IMR-90 (cell line): ENCODE results near the gene TAF7L. TPM values are rescaled to one million over a fixed set of nuclear protein-coding genes. Genes with fewer than 3 reads are reported as not detected.
"Not testable (repeated sequence)": the region's sequence is repeated elsewhere in the genome, so short reads cannot be mapped to it uniquely, and the experiment has no call there.

Source experiments
- ATAC-seq: fragments of 200-7000 bp; cut with Tn5 transposase; 2 replicates; pipeline ENCODE4 v1.9.1; 2020; ENCODE audit warnings: low read depth, mild to moderate bottlenecking, moderate library complexity
- BruUV-seq: library from RNA; stranded (reverse); fragments of 400-500 nt; replicated peaks from 2 replicates; lab custom pipeline; 2021; lab: Mats Ljungman, UMichigan
- CTCF ChIA-PET: fragments of 300-600 bp; formaldehyde crosslinking; extraction: SDS; loops from one replicate; lab custom pipeline; 2021; ENCODE audit warnings: antibody characterized with exemption; lab: Yijun Ruan, JAX
- POLR2A ChIA-PET: fragments of 300-600 bp; sonication (Branson Sonifier 250); formaldehyde crosslinking; loops from one replicate; lab custom pipeline; 2022; ENCODE audit warnings: antibody characterized with exemption; ENCODE audit not compliant: unreplicated experiment; lab: Charles Lee
- DNase-seq: peaks from one replicate; pipeline ENCODE4 v3.0.0; 2013
- H2AFZ ChIP-seq: replicated peaks from 2 replicates; pipeline ENCODE3; 2013; ENCODE audit warnings: low read length, mild to moderate bottlenecking; ENCODE audit not compliant: poor library complexity
- H2AK5ac ChIP-seq: 2 replicates; pipeline ENCODE4 v1.6.1; 2013; ENCODE audit warnings: low read depth, low read length, inconsistent platforms
- H2AK9ac ChIP-seq: replicated peaks from 2 replicates; pipeline ENCODE3; 2013; ENCODE audit warnings: mild to moderate bottlenecking, low read depth, low read length, moderate library complexity; ENCODE audit not compliant: poor library complexity
- H2BK120ac ChIP-seq: 2 replicates; pipeline ENCODE4 v1.6.1; 2013; ENCODE audit warnings: low read depth, low read length, inconsistent platforms
- H2BK15ac ChIP-seq: 3 replicates; pipeline ENCODE4 v1.6.1; 2013; ENCODE audit warnings: low read depth, low read length, inconsistent platforms
- H2BK20ac ChIP-seq: 2 replicates; pipeline ENCODE4 v1.6.1; 2013; ENCODE audit warnings: low read depth, mild to moderate bottlenecking, inconsistent platforms, low read length, moderate library complexity
- H2BK5ac ChIP-seq: 2 replicates; pipeline ENCODE4 v1.6.1; 2013; ENCODE audit warnings: mild to moderate bottlenecking, low read depth, low read length, inconsistent platforms; ENCODE audit not compliant: poor library complexity, severe bottlenecking
- H3K14ac ChIP-seq: replicated peaks from 2 replicates; pipeline ENCODE4 v1.6.1; 2013; ENCODE audit warnings: low read depth, low read length, inconsistent platforms
- H3K18ac ChIP-seq: 2 replicates; pipeline ENCODE4 v1.6.1; 2013; ENCODE audit warnings: low read depth, low read length, control low read depth
- H3K23ac ChIP-seq: 2 replicates; pipeline ENCODE4 v1.6.1; 2013; ENCODE audit warnings: low read depth, low read length, inconsistent platforms
- H3K27ac ChIP-seq: 2 replicates; pipeline ENCODE4 v1.5.1; 2013; ENCODE audit warnings: mild to moderate bottlenecking, control low read depth, low read length; ENCODE audit not compliant: insufficient read depth
- H3K27me3 ChIP-seq: 2 replicates; pipeline ENCODE4 v1.6.1; 2013; ENCODE audit warnings: low read length; ENCODE audit not compliant: control insufficient read depth, insufficient read depth
- H3K36me3 ChIP-seq: 2 replicates; pipeline ENCODE4 v1.6.1; 2013; ENCODE audit warnings: low read length, mixed read lengths; ENCODE audit not compliant: control insufficient read depth, insufficient read depth
- H3K4ac ChIP-seq: 2 replicates; pipeline ENCODE4 v1.6.1; 2013; ENCODE audit warnings: low read depth, low read length, inconsistent platforms
- H3K4me1 ChIP-seq: 2 replicates; pipeline ENCODE4 v1.6.1; 2013; ENCODE audit warnings: low read length, mixed read lengths; ENCODE audit not compliant: control insufficient read depth, insufficient read depth
- H3K4me2 ChIP-seq: 2 replicates; pipeline ENCODE4 v1.6.1; 2013; ENCODE audit warnings: low read depth, mild to moderate bottlenecking, control low read depth, low read length, moderate library complexity
- H3K4me3 ChIP-seq: 2 replicates; pipeline ENCODE4 v1.5.1; 2013; ENCODE audit warnings: low read depth, mild to moderate bottlenecking, control low read depth, low read length, moderate library complexity; ENCODE audit not compliant: insufficient read depth
- H3K56ac ChIP-seq: 2 replicates; pipeline ENCODE4 v1.6.1; 2013; ENCODE audit warnings: low read length, inconsistent platforms; ENCODE audit not compliant: insufficient read depth; ENCODE audit errors: extremely low read depth
- H3K79me1 ChIP-seq, 2 experiments: 2 replicates each; pipeline ENCODE4 v1.6.1; 2013; ENCODE audit warnings: low read length in 2 of 2, inconsistent platforms in 1 of 2, low read depth in 1 of 2
- H3K9ac ChIP-seq: 2 replicates; pipeline ENCODE4 v1.6.1; 2013; ENCODE audit warnings: low read depth, low read length, control low read depth
- H3K9me1 ChIP-seq: 2 replicates; pipeline ENCODE4 v1.6.1; 2013; ENCODE audit warnings: low read length, inconsistent platforms; ENCODE audit not compliant: insufficient read depth
- H3K9me3 ChIP-seq: 2 replicates; pipeline ENCODE4 v1.6.1; 2013; ENCODE audit warnings: low read length; ENCODE audit not compliant: control insufficient read depth, insufficient read depth
- H4K20me1 ChIP-seq: 2 replicates; pipeline ENCODE4 v1.6.1; 2013; ENCODE audit warnings: low read length, inconsistent platforms; ENCODE audit not compliant: insufficient read depth
- H4K5ac ChIP-seq: 2 replicates; pipeline ENCODE4 v1.6.1; 2013; ENCODE audit warnings: mild to moderate bottlenecking, low read depth, low read length, control low read depth
- H4K8ac ChIP-seq, 2 experiments: 2 replicates each; pipeline ENCODE4 v1.6.1; 2013; ENCODE audit warnings: low read depth in 2 of 2, low read length in 2 of 2, control low read depth in 1 of 2, inconsistent platforms in 1 of 2
- H4K91ac ChIP-seq: 2 replicates; pipeline ENCODE4 v1.6.1; 2013; ENCODE audit warnings: low read depth, low read length, inconsistent platforms; ENCODE audit not compliant: insufficient read depth
- BHLHE40 ChIP-seq: fragments of 150-350 bp; IDR thresholded peaks from 2 replicates; pipeline ENCODE4 v1.6.1; 2016; ENCODE audit warnings: mild to moderate bottlenecking, low read depth, low read length
- ELK1 ChIP-seq: fragments of 150-350 bp; IDR thresholded peaks from 2 replicates; pipeline ENCODE4 v1.6.1; 2016; ENCODE audit warnings: low read depth, mild to moderate bottlenecking, low read length, moderate library complexity, borderline replicate concordance
- MXI1 ChIP-seq: IDR thresholded peaks from 2 replicates; pipeline ENCODE4 v1.6.1; 2012; ENCODE audit warnings: low read depth, mild to moderate bottlenecking, low read length, moderate library complexity, borderline replicate concordance
- WGBS, 2 experiments: methylation state at CpG; one replicate each; pipeline versions ENCODE4 v1.1.5 to v1.1.7; 2013; ENCODE audit warnings: missing lambda C conversion rate in 2 of 2; ENCODE audit not compliant: insufficient read length in 1 of 2; ENCODE audit errors: extremely low coverage in 2 of 2; 5-methylcytosine and 5-hydroxymethylcytosine counted together
- dilution Hi-C: fragments of 300-500 bp; cut with HindIII; formaldehyde crosslinking; loops from one replicate; pipeline ENCODE4 v1.14.3; 2018; ENCODE audit warnings: low sequenced_read_pairs; ENCODE audit not compliant: unreplicated experiment
- in situ Hi-C: fragments of 300-500 bp; cut with MboI; formaldehyde crosslinking; loops from 3 replicates; pipeline ENCODE4 v1.14.3; 2019; ENCODE audit warnings: low sequenced_read_pairs, inconsistent platforms, mixed read lengths
- intact Hi-C: fragments of 100-400 bp; cut with micrococcal nuclease; formaldehyde crosslinking; loops from 2 replicates; pipeline ENCODE4 v1.10.0; 2022
- polyA plus RNA-seq, 3 experiments: library from polyadenylated mRNA; depleted of rRNA; stranded (reverse); fragments of >200 nt; gene quantifications; 2 replicates each; pipeline ENCODE4 v1.2.3, GENCODE V29; 2012; ENCODE audit warnings: low replicate concordance in 1 of 3
- total RNA-seq: library from RNA; depleted of rRNA; stranded (reverse); fragments of >200 nt; gene quantifications from 2 replicates; pipeline ENCODE4 v1.2.3, GENCODE V29; 2012

The TAF7L gene
- total and polyA plus RNA-seq, 2 of the 4 experiments (the other 2 are of a cell fraction), result 0.18 to 0.22 TPM

- no peak overlapping the region for H3K23ac ChIP-seq
- BruUV-seq, result no TSS peak
- no peaks in the 10 kb centered on the region for H3K79me1 ChIP-seq
- H3K27ac ChIP-seq, result no peak overlapping the region
- dilution Hi-C loops (no loop called here), intact Hi-C loops (no loop called here), in situ Hi-C loops (no loop called here)
- H3K4me3 ChIP-seq, result no peak overlapping the region
- no peak overlapping the region for H3K18ac ChIP-seq
- ChIA-PET CTCF (no interaction called here), POLR2A (no interaction called here)
- H2BK20ac ChIP-seq, result no peak overlapping the region
- H4K5ac ChIP-seq, result no peak overlapping the region
- no peaks in the 10 kb centered on the region for H3K36me3 ChIP-seq
- DNase-seq, result no peak
- WGBS, 2 experiments, result no CpG with 5 or more reads among the region's 1 CpG
- TF ChIP-seq ELK1 (no peak), BHLHE40 (no peak), MXI1 (no peak)
- no peak for ATAC-seq
- no peak overlapping the region for H4K91ac ChIP-seq
- no peak overlapping the region for H4K8ac ChIP-seq
- no peaks in the 10 kb centered on the region for H4K20me1 ChIP-seq
- no peak overlapping the region for H3K9ac ChIP-seq
- no peak overlapping the region for H2BK15ac ChIP-seq
- H2AK5ac ChIP-seq, result no peak overlapping the region
- H3K4ac ChIP-seq, result no peak overlapping the region
- no peaks in the 10 kb centered on the region for H3K4me1 ChIP-seq
- H2AK9ac ChIP-seq, result no peak overlapping the region
- H3K9me3 ChIP-seq, result no peaks in the 10 kb centered on the region
- H3K27me3 ChIP-seq, result peaks cover 2% of the 10 kb centered on the region; the same call in 1 of the 2 replicates
- no peak overlapping the region for H3K4me2 ChIP-seq
- H2AFZ ChIP-seq, result no peak overlapping the region
- H2BK120ac ChIP-seq, result no peak overlapping the region
- H2BK5ac ChIP-seq, result no peak overlapping the region
- H3K56ac ChIP-seq, result no peak overlapping the region
- H3K14ac ChIP-seq, result no peak overlapping the region
- no peaks in the 10 kb centered on the region for H3K9me1 ChIP-seq
These were observed 12.7 kb upstream of the TAF7L start for GRCh38 chrX:101303790-101304189.

- ATAC-seq, H3K4ac ChIP-seq, H4K91ac ChIP-seq, POLR2A ChIA-PET, H2AFZ ChIP-seq, H3K18ac ChIP-seq, H3K56ac ChIP-seq, H2BK15ac ChIP-seq, H3K27ac ChIP-seq, H3K23ac ChIP-seq, H4K5ac ChIP-seq, dilution Hi-C loops, H2AK5ac ChIP-seq, H3K4me1 ChIP-seq, H3K4me2 ChIP-seq, H3K9me3 ChIP-seq, H2BK5ac ChIP-seq, H4K20me1 ChIP-seq, H3K9me1 ChIP-seq, H4K8ac ChIP-seq, H3K9ac ChIP-seq, intact Hi-C loops, H3K27me3 ChIP-seq, DNase-seq, H3K79me1 ChIP-seq, H2BK20ac ChIP-seq, in situ Hi-C loops, H3K4me3 ChIP-seq, H2BK120ac ChIP-seq, H3K36me3 ChIP-seq, H2AK9ac ChIP-seq, BruUV-seq, H3K14ac ChIP-seq: not testable (repeated sequence)
- CTCF ChIA-PET, result interaction anchor here (0.6 kb wide), 1 partner anchor 11 kb away, joined by 5 read pairs; no protein-coding TSS in a partner anchor
- no CpG with 5 or more reads among the region's 3 CpGs for WGBS, 2 experiments
These were observed 4.5 kb upstream of the TAF7L start for GRCh38 chrX:101295603-101296002.
